Body of pancreas (tissue), 4 donors: ENCODE measurements around the gene CRK. TPM values are rescaled to one million over a fixed set of nuclear protein-coding genes. Genes with fewer than 3 reads are reported as not detected.

ENCODE experiments used
- ATAC-seq: fragments of 150-250 bp; one replicate; pipeline ENCODE4 v1.9.1; 2016
- DNase-seq, 4 donors: peaks; one replicate each; pipeline ENCODE4 v3.0.0-alpha.2; 2019
- H3K27ac ChIP-seq, 4 donors: fragments of 200-600 bp; sonication (generic); 1 replicate in 3 of 4; 2 replicates in 1 of 4; pipeline versions ENCODE4 v1.5.1 to v1.6.1; 2016 to 2019; ENCODE audit warnings: mild to moderate bottlenecking in 1 of 4, mixed read lengths in 1 of 4, moderate library complexity in 1 of 4
- H3K27me3 ChIP-seq, 2 donors: fragments of 200-600 bp; sonication (generic); one replicate each; pipeline ENCODE4 v1.6.0; 2016; ENCODE audit warnings: mild to moderate bottlenecking in 1 of 2
- H3K36me3 ChIP-seq, 2 donors: fragments of 200-600 bp; sonication (generic); replicated peaks in 1 of 2; 2 replicates each; pipeline ENCODE4 v1.5.1; 2016; ENCODE audit warnings: low read depth in 2 of 2; ENCODE audit not compliant: insufficient read depth in 1 of 2
- H3K4me1 ChIP-seq: fragments of 200-600 bp; sonication (generic); one replicate; pipeline ENCODE4 v1.6.0; 2016
- H3K4me3 ChIP-seq, 2 donors: fragments of 200-600 bp; sonication (generic); 1 replicate in 1 of 2; 2 replicates in 1 of 2; pipeline ENCODE4 v1.5.1; 2016 to 2019
- H3K9me3 ChIP-seq, 3 donors: fragments of 200-600 bp; sonication (generic); 1 replicate in 2 of 3; 2 replicates in 1 of 3; pipeline ENCODE4 v1.5.1; 2016
- CTCF ChIP-seq, 7 experiments: fragments of 450-650 bp in 4 of 7; fragments of 200-600 bp in 3 of 7; sonication (generic) in 3 of 7; IDR thresholded peaks; one replicate each; pipeline ENCODE4 v1.5.1; 2016 to 2019; ENCODE audit warnings: antibody characterized with exemption in 7 of 7
- POLR2A ChIP-seq, 3 donors: fragments of 450-650 bp; IDR thresholded peaks; one replicate each; pipeline ENCODE4 v1.6.1; 2016; ENCODE audit warnings: antibody characterized with exemption in 3 of 3, mild to moderate bottlenecking in 2 of 3
- WGBS, 2 donors: methylation state at CpG; one replicate each; pipeline ENCODE4 v1.1.5; 2017; 5-methylcytosine and 5-hydroxymethylcytosine counted together
- intact Hi-C: fragments of 100-400 bp; cut with DNase I; formaldehyde crosslinking; loops from one replicate; pipeline ENCODE4 v1.15.1; 2023
- total RNA-seq, 2 donors: library from RNA; depleted of rRNA; stranded (reverse); fragments of >200 nt; gene quantifications; one replicate each; pipeline ENCODE4 v1.1.0, GENCODE V29; 2016

The CRK gene
- total RNA-seq, 2 donors from 2014 or later, result 27.7 to 35.5 TPM

- H3K27me3 ChIP-seq, result no peaks in the 10 kb centered on the region
- peaks cover 8% of the 10 kb centered on the region for H3K4me1 ChIP-seq
- DNase-seq (no peak), ATAC-seq (no peak)
- H3K27ac ChIP-seq, result no peak overlapping the region
- WGBS, 2 donors, result 80 to 81% methylated on average over 2 of the region's 2 CpGs
- no peaks in the 10 kb centered on the region for H3K9me3 ChIP-seq
- H3K4me3 ChIP-seq, result no peak overlapping the region
- no peak for TF ChIP-seq POLR2A (IDR thresholded peaks at IDR 0.05)
- TF ChIP-seq CTCF (IDR thresholded peaks at IDR 0.05), result no peak
- H3K36me3 ChIP-seq, result no peaks in the 10 kb centered on the region
- intact Hi-C loops, result no loop called here
Observed at GRCh38 chr17:1498233-1498632, 42.2 kb upstream of the CRK start.

GRCh38 chr17:1497831-1498230 is 41.8 kb upstream of the CRK start:
- intact Hi-C loops, result no loop called here
- DNase-seq, result no peak
- Histone ChIP-seq H3K9me3 (no peaks in the 10 kb centered on the region), H3K4me3 (no peak overlapping the region), H3K4me1 (peaks cover 8% of the 10 kb centered on the region), H3K36me3 (no peaks in the 10 kb centered on the region), H3K27ac (no peak overlapping the region), H3K27me3 (no peaks in the 10 kb centered on the region)
- WGBS, 2 donors, result 82 to 85% methylated on average over 15 of the region's 15 CpGs
- ATAC-seq, result no peak
- TF ChIP-seq POLR2A (IDR thresholded peaks at IDR 0.05) (no peak), CTCF (IDR thresholded peaks at IDR 0.05) (no peak)

GRCh38 chr17:1496869-1497268 is 40.8 kb upstream of the CRK start:
- no peak for ATAC-seq
- no peak overlapping the region for H3K4me3 ChIP-seq
- H3K27me3 ChIP-seq, result no peaks in the 10 kb centered on the region
- intact Hi-C loops, result no loop called here
- TF ChIP-seq POLR2A (IDR thresholded peaks at IDR 0.05) (no peak), CTCF (IDR thresholded peaks at IDR 0.05) (no peak)
- no peak for DNase-seq
- H3K27ac ChIP-seq, result no peak overlapping the region
- H3K9me3 ChIP-seq, result no peaks in the 10 kb centered on the region
- H3K36me3 ChIP-seq, result no peaks in the 10 kb centered on the region
- peaks cover 15% of the 10 kb centered on the region for H3K4me1 ChIP-seq
- 92 to 100% methylated on average over 3 to 14 of the region's 14 CpGs for WGBS, 2 donors

- intact Hi-C loops, result no loop called here
- no peaks in the 10 kb centered on the region for H3K9me3 ChIP-seq
- 69 to 82% methylated on average over 6 to 14 of the region's 14 CpGs for WGBS, 2 donors
- H3K4me1 ChIP-seq, result peaks cover 23% of the 10 kb centered on the region
- peak overlapping the region; percentile 16 to 65 (median 31) for H3K27ac ChIP-seq
- TF ChIP-seq CTCF (IDR thresholded peaks at IDR 0.05) (no peak), POLR2A (IDR thresholded peaks at IDR 0.05) (no peak)
- no peaks in the 10 kb centered on the region for H3K36me3 ChIP-seq
- DNase-seq, result peak in 1 of 4 donors; percentile 66
- no peak overlapping the region for H3K4me3 ChIP-seq
- no peaks in the 10 kb centered on the region for H3K27me3 ChIP-seq
- no peak for ATAC-seq
Observed at GRCh38 chr17:1495265-1495989, 39.4 kb upstream of the CRK start.

GRCh38 chr17:1494736-1495253 is 38.8 kb upstream of the CRK start:
- no peaks in the 10 kb centered on the region for H3K9me3 ChIP-seq
- no peak for TF ChIP-seq POLR2A (IDR thresholded peaks at IDR 0.05)
- TF ChIP-seq CTCF (IDR thresholded peaks at IDR 0.05), result no peak
- H3K27me3 ChIP-seq, result no peaks in the 10 kb centered on the region
- intact Hi-C loops, result no loop called here
- no peaks in the 10 kb centered on the region for H3K36me3 ChIP-seq
- WGBS, 2 donors, result 90 to 93% methylated on average over 7 to 10 of the region's 11 CpGs
- no peak for ATAC-seq
- H3K4me3 ChIP-seq, result no peak overlapping the region
- peak overlapping the region in 2 of 4 donors; percentile 12 to 65 for H3K27ac ChIP-seq
- no peak for DNase-seq
- peaks cover 29% of the 10 kb centered on the region for H3K4me1 ChIP-seq
